Liver (tissue), 9 donors: ENCODE data around the gene SKA1. TPM values are rescaled to one million over a fixed set of nuclear protein-coding genes. Genes with fewer than 3 reads are reported as not detected.

Experiments
- DNase-seq: peaks from one replicate; pipeline ENCODE4 v3.0.0-alpha.2; 2017; ENCODE audit warnings: low spot score
- H3K27ac ChIP-seq, 2 donors: one replicate each; pipeline ENCODE4 v1.7.0; 2013; ENCODE audit warnings: inconsistent platforms in 2 of 2, low read length in 2 of 2, control low read depth in 1 of 2, low read depth in 1 of 2, mild to moderate bottlenecking in 1 of 2
- H3K27me3 ChIP-seq, 4 donors: one replicate each; pipeline versions ENCODE4 v1.6.1 to v1.7.0; 2013; ENCODE audit warnings: low read length in 3 of 4, inconsistent platforms in 1 of 4, mild to moderate bottlenecking in 1 of 4, moderate library complexity in 1 of 4; ENCODE audit not compliant: control insufficient read depth in 4 of 4, insufficient read depth in 4 of 4
- H3K36me3 ChIP-seq, 4 donors: one replicate each; pipeline versions ENCODE4 v1.6.1 to v1.7.0; 2013; ENCODE audit warnings: low read length in 3 of 4, mild to moderate bottlenecking in 3 of 4, low read depth in 1 of 4, moderate library complexity in 1 of 4; ENCODE audit not compliant: control insufficient read depth in 4 of 4, insufficient read depth in 3 of 4
- H3K4me1 ChIP-seq, 4 donors: one replicate each; pipeline versions ENCODE4 v1.6.1 to v1.7.0; 2013; ENCODE audit warnings: low read length in 3 of 4, mild to moderate bottlenecking in 3 of 4, moderate library complexity in 1 of 4; ENCODE audit not compliant: control insufficient read depth in 4 of 4, insufficient read depth in 4 of 4
- H3K4me3 ChIP-seq, 3 donors: one replicate each; pipeline versions ENCODE4 v1.6.1 to v1.7.0; 2013; ENCODE audit warnings: low read length in 3 of 3, control low read depth in 1 of 3, low read depth in 1 of 3, mild to moderate bottlenecking in 1 of 3
- H3K9ac ChIP-seq, 2 donors: one replicate each; pipeline ENCODE4 v1.7.0; 2013; ENCODE audit warnings: low read length in 2 of 2, mild to moderate bottlenecking in 2 of 2, moderate library complexity in 2 of 2, control low read depth in 1 of 2, low read depth in 1 of 2
- H3K9me3 ChIP-seq, 4 donors: one replicate each; pipeline versions ENCODE4 v1.6.1 to v1.7.0; 2013; ENCODE audit warnings: low read length in 3 of 4; ENCODE audit not compliant: control insufficient read depth in 4 of 4
- ATF3 ChIP-seq: IDR thresholded peaks from 2 replicates; pipeline ENCODE4 v1.6.1; 2016; ENCODE audit warnings: antibody characterized with exemption
- CTCF ChIP-seq: fragments of 150-350 bp; IDR thresholded peaks from 2 replicates; pipeline ENCODE4 v1.5.1; 2017; ENCODE audit warnings: improper control_type of control experiment, low read depth, low read length; ENCODE audit not compliant: missing input control
- EGR1 ChIP-seq, 2 donors: IDR thresholded peaks; 2 replicates each; pipeline ENCODE4 v1.6.1; 2016 to 2018; ENCODE audit warnings: antibody characterized with exemption in 2 of 2, low read depth in 2 of 2
- FOXA2 ChIP-seq: IDR thresholded peaks from 2 replicates; pipeline ENCODE4 v1.6.1; 2016; ENCODE audit warnings: antibody characterized with exemption
- HNF4G ChIP-seq: IDR thresholded peaks from 2 replicates; pipeline ENCODE4 v1.6.1; 2016; ENCODE audit warnings: antibody characterized with exemption
- JUND ChIP-seq, 2 donors: IDR thresholded peaks; 2 replicates each; pipeline ENCODE4 v1.6.1; 2016; ENCODE audit warnings: antibody characterized with exemption in 2 of 2
- MAX ChIP-seq: IDR thresholded peaks from 2 replicates; pipeline ENCODE4 v1.6.1; 2016; ENCODE audit warnings: antibody characterized with exemption
- NR2F2 ChIP-seq: IDR thresholded peaks from 2 replicates; pipeline ENCODE4 v1.6.1; 2016; ENCODE audit warnings: antibody characterized with exemption
- REST ChIP-seq: IDR thresholded peaks from 2 replicates; pipeline ENCODE4 v1.6.1; 2016; ENCODE audit warnings: antibody characterized with exemption, mild to moderate bottlenecking
- SP1 ChIP-seq: IDR thresholded peaks from 2 replicates; pipeline ENCODE4 v1.6.1; 2018; ENCODE audit warnings: antibody characterized with exemption, mild to moderate bottlenecking
- TAF1 ChIP-seq: conservative IDR thresholded peaks from 2 replicates; pipeline ENCODE4 v1.6.1; 2016; ENCODE audit warnings: antibody characterized with exemption, mild to moderate bottlenecking
- ZBTB33 ChIP-seq: IDR thresholded peaks from 2 replicates; pipeline ENCODE4 v1.6.1; 2016; ENCODE audit warnings: antibody characterized with exemption
- WGBS: extraction: QIAGEN DNeasy Blood & Tissue Kit; methylation state at CpG from one replicate; pipeline ENCODE4 v1.1.7; 2013; 5-methylcytosine and 5-hydroxymethylcytosine counted together
- polyA plus RNA-seq, 2 donors: library from polyadenylated mRNA; stranded (reverse) in 1 of 2; unstranded in 1 of 2; fragments of 200-250 nt in 1 of 2; fragments of >200 nt in 1 of 2; fragmentation: Nextera tagmentation in 1 of 2; extraction: Ambion mirVana in 1 of 2; gene quantifications; one replicate each; pipeline versions ENCODE4 v1.2.1 to v1.2.3, GENCODE V29; 2013 to 2015
- total RNA-seq, 2 donors: library from RNA; depleted of rRNA; stranded (reverse); fragments of >200 nt; gene quantifications; one replicate each; pipeline ENCODE4 v1.2.3, GENCODE V29; 2014
- donor health status: healthy.
- donor health status: healthy.
- donor health status: healthy.
- donor health status: healthy.
- donor health status: healthy.

Gene SKA1
- total and polyA plus RNA-seq, 4 donors, result 0.08 to 18.7 (median 0.52) TPM

- no peaks in the 10 kb centered on the region for H3K36me3 ChIP-seq
- H3K4me1 ChIP-seq, result no peaks in the 10 kb centered on the region
- H3K9me3 ChIP-seq, result no peaks in the 10 kb centered on the region
- DNase-seq, result no peak
- TF ChIP-seq ATF3 (no peak), MAX (no peak), CTCF (no peak), ZBTB33 (no peak), NR2F2 (no peak), EGR1 (IDR thresholded peaks at IDR 0.05; ENCODE audit: low read depth in 2 of 2) (no peak), REST (no peak)
- H3K27ac ChIP-seq, result no peak overlapping the region
- H3K27me3 ChIP-seq, result no peaks in the 10 kb centered on the region
- no peak overlapping the region for H3K9ac ChIP-seq
- H3K4me3 ChIP-seq, result no peak overlapping the region
- WGBS, result 84% methylated on average over 2 of the region's 2 CpGs
Measured at GRCh38 chr18:50388988-50389387, 14.1 kb downstream of the SKA1 start.

- Histone ChIP-seq H3K36me3 (no peaks in the 10 kb centered on the region), H3K9me3 (no peaks in the 10 kb centered on the region), H3K4me3 (no peak overlapping the region), H3K27ac (no peak overlapping the region), H3K4me1 (no peaks in the 10 kb centered on the region), H3K27me3 (no peaks in the 10 kb centered on the region), H3K9ac (no peak overlapping the region)
- DNase-seq, result no peak
- TF ChIP-seq SP1 (no peak), REST (no peak), TAF1 (no peak), ATF3 (no peak), FOXA2 (no peak), JUND (IDR thresholded peaks at IDR 0.05) (no peak), MAX (no peak), NR2F2 (no peak), HNF4G (no peak), CTCF (no peak)
- 84% methylated on average over 3 of the region's 3 CpGs for WGBS
Measured at GRCh38 chr18:50393802-50394201, 19.0 kb downstream of the SKA1 start.
